WTC11 (cell line): ENCODE results near the gene PRRG2. TPM values are rescaled to one million over a fixed set of nuclear protein-coding genes. Genes with fewer than 3 reads are reported as not detected.
A peak's percentile ranks its signal among the peaks of the same experiment; 100 is the strongest.

Experiments
- AFF4 ChIP-seq: sonication (generic); formaldehyde crosslinking; IDR thresholded peaks from 2 replicates; pipeline ENCODE4 v1.8.1; 2023; ENCODE audit warnings: mild to moderate bottlenecking, missing genetic modification reagents, borderline replicate concordance
- AR ChIP-seq: fragments of 250-450 bp; sonication (Bioruptor Pico); IDR thresholded peaks from 2 replicates; pipeline ENCODE4 v1.9.0; 2021; ENCODE audit warnings: mild to moderate bottlenecking
- ATF2 ChIP-seq: sonication (generic); formaldehyde crosslinking; IDR thresholded peaks from 2 replicates; pipeline ENCODE4 v1.8.1; 2022; ENCODE audit warnings: low read depth, missing genetic modification reagents, borderline replicate concordance
- ATF3 ChIP-seq: sonication (generic); formaldehyde crosslinking; conservative IDR thresholded peaks from 2 replicates; pipeline ENCODE4 v1.8.1; 2022; ENCODE audit warnings: mild to moderate bottlenecking, missing genetic modification reagents
- ATF6 ChIP-seq: sonication (generic); formaldehyde crosslinking; IDR thresholded peaks from 2 replicates; pipeline ENCODE4 v1.8.1; 2023; ENCODE audit warnings: mild to moderate bottlenecking, missing genetic modification reagents
- CBFB ChIP-seq: sonication (generic); formaldehyde crosslinking; IDR thresholded peaks from 2 replicates; pipeline ENCODE4 v1.8.1; 2022; ENCODE audit warnings: mild to moderate bottlenecking, low read depth, missing genetic modification reagents
- CREB1 ChIP-seq: sonication (generic); formaldehyde crosslinking; IDR thresholded peaks from 2 replicates; pipeline ENCODE4 v1.8.0; 2023; ENCODE audit warnings: mild to moderate bottlenecking, missing genetic modification reagents
- CREM ChIP-seq: sonication (generic); formaldehyde crosslinking; IDR thresholded peaks from 2 replicates; pipeline ENCODE4 v1.8.1; 2022; ENCODE audit warnings: mild to moderate bottlenecking, missing genetic modification reagents, moderate library complexity
- E2F1 ChIP-seq: sonication (generic); formaldehyde crosslinking; IDR thresholded peaks from 2 replicates; pipeline ENCODE4 v1.8.0; 2022; ENCODE audit warnings: mild to moderate bottlenecking, missing genetic modification reagents
- E2F4 ChIP-seq: sonication (generic); formaldehyde crosslinking; IDR thresholded peaks from 2 replicates; pipeline ENCODE4 v1.8.1; 2022; ENCODE audit warnings: low read depth, mild to moderate bottlenecking, moderate library complexity, missing genetic modification reagents, borderline replicate concordance
- ELF4 ChIP-seq: sonication (generic); formaldehyde crosslinking; IDR thresholded peaks from 2 replicates; pipeline ENCODE4 v1.8.1; 2022; ENCODE audit warnings: low read depth, mild to moderate bottlenecking, moderate library complexity, missing genetic modification reagents
- EMX1 ChIP-seq: fragments of 250-450 bp; sonication (Bioruptor Pico); IDR thresholded peaks from 2 replicates; pipeline ENCODE4 v1.8.0; 2021; ENCODE audit warnings: mild to moderate bottlenecking
- FOXJ3 ChIP-seq: sonication (generic); formaldehyde crosslinking; IDR thresholded peaks from 2 replicates; pipeline ENCODE4 v1.9.0; 2021; ENCODE audit warnings: missing genetic modification reagents, mild to moderate bottlenecking, borderline replicate concordance
- FOXP1 ChIP-seq: sonication (generic); formaldehyde crosslinking; IDR thresholded peaks from 2 replicates; pipeline ENCODE4 v1.8.0; 2022; ENCODE audit warnings: missing genetic modification reagents, mild to moderate bottlenecking, moderate library complexity, borderline replicate concordance
- FOXP4 ChIP-seq: sonication (generic); formaldehyde crosslinking; IDR thresholded peaks from 2 replicates; pipeline ENCODE4 v1.8.0; 2022; ENCODE audit warnings: mild to moderate bottlenecking, missing genetic modification reagents
- MXD4 ChIP-seq: fragments of 250-450 bp; sonication (Bioruptor Pico); IDR thresholded peaks from 2 replicates; pipeline ENCODE4 v1.8.0; 2021; ENCODE audit warnings: mild to moderate bottlenecking, moderate library complexity, borderline replicate concordance
- NR3C1 ChIP-seq: sonication (generic); formaldehyde crosslinking; conservative IDR thresholded peaks from 2 replicates; pipeline ENCODE4 v1.8.1; 2023; ENCODE audit warnings: low read depth, mild to moderate bottlenecking, missing genetic modification reagents
- TEAD1 ChIP-seq: sonication (generic); formaldehyde crosslinking; IDR thresholded peaks from 2 replicates; pipeline ENCODE4 v1.8.0; 2022; ENCODE audit warnings: mild to moderate bottlenecking, missing genetic modification reagents
- ZBTB43 ChIP-seq: sonication (generic); formaldehyde crosslinking; IDR thresholded peaks from 2 replicates; pipeline ENCODE4 v1.8.1; 2023; ENCODE audit warnings: mild to moderate bottlenecking, missing genetic modification reagents
- ZNF671 ChIP-seq: fragments of 250-450 bp; sonication (Bioruptor Pico); IDR thresholded peaks from 2 replicates; pipeline ENCODE4 v1.8.0; 2021; ENCODE audit warnings: mild to moderate bottlenecking
- total RNA-seq: library from RNA; stranded (reverse); gene quantifications from 3 replicates; pipeline ENCODE4 v1.2.3, GENCODE V29; 2021

PRRG2 gene
- total RNA-seq, 1 experiment from 2014 or later, result 5.9 TPM

GRCh38 chr19:49580264-49581006, 681 bp upstream of the PRRG2 start, which contains the start of gene NOSIP (continued):
- TF ChIP-seq ATF3 (CRISPR knock-in tag) (no peak), FOXJ3 (CRISPR knock-in tag) (no peak), ELF4 (CRISPR knock-in tag) (no peak), ZNF671 (CRISPR knock-in tag) (no peak), AFF4 (CRISPR knock-in tag) (no peak; the same call in 1 of the 2 replicates), CREM (CRISPR knock-in tag) (no peak), EMX1 (CRISPR knock-in tag) (no peak), FOXP1 (CRISPR knock-in tag) (no peak), CREB1 (CRISPR knock-in tag) (no peak), MXD4 (no peak), FOXP4 (no peak), ATF2 (CRISPR knock-in tag) (no peak), NR3C1 (CRISPR knock-in tag) (no peak), ZBTB43 (CRISPR knock-in tag) (peak; percentile 55; the same call in 1 of the 2 replicates), AR (CRISPR knock-in tag) (no peak), TEAD1 (CRISPR knock-in tag) (no peak; the same call in none of the 2 replicates), ATF6 (CRISPR knock-in tag) (no peak), E2F4 (CRISPR knock-in tag) (no peak), CBFB (CRISPR knock-in tag) (no peak), E2F1 (CRISPR knock-in tag) (no peak)
